Spleen (tissue), 7 donors: ENCODE measurements around the gene LASP1.

Source experiments
- CTCF ChIP-seq, 11 experiments: fragments of 200-600 bp in 7 of 11; fragments of 450-650 bp in 4 of 11; sonication (generic) in 4 of 11; IDR thresholded peaks in 8 of 11; conservative IDR thresholded peaks in 3 of 11; 1 replicate in 7 of 11; 2 replicates in 4 of 11; pipeline versions ENCODE4 v1.4.0 to v1.8.0; 2016 to 2021; ENCODE audit warnings: antibody characterized with exemption in 11 of 11, inconsistent platforms in 4 of 11, mild to moderate bottlenecking in 1 of 11
- POLR2AphosphoS5 ChIP-seq, 3 donors: sonication (generic); formaldehyde crosslinking; IDR thresholded peaks; one replicate each; pipeline ENCODE4 v1.5.1; 2017; ENCODE audit warnings: antibody characterized with exemption in 3 of 3
- donor health status: DM: no; HTN: no; CAD: no; lungs with moderate emphysema.
- donor health status: DM: no; HTN: no; CAD: no.
- donor health status: DM: no; HTN: no; CAD: no.

- TF ChIP-seq CTCF (IDR thresholded peaks at IDR 0.05 in 8 of 11, conservative IDR thresholded peaks at IDR 0.05 in 3 of 11) (no peak), POLR2AphosphoS5 (IDR thresholded peaks at IDR 0.05) (no peak)
Observed at GRCh38 chr17:38872027-38872511, 2.2 kb downstream of the LASP1 start.
